Left renal pelvis (tissue), 4 donors: Measurements from ENCODE around the gene POU2AF3. TPM values are rescaled to one million over a fixed set of nuclear protein-coding genes. Genes with fewer than 3 reads are reported as not detected.
"Not testable (repeated sequence)": the region's sequence is repeated elsewhere in the genome, so short reads cannot be mapped to it uniquely, and the experiment has no call there.

Experiments used
- DNase-seq, 4 donors: peaks; one replicate each; pipeline ENCODE4 v3.0.0-alpha.2; 2013; ENCODE audit warnings: low read depth in 4 of 4, low spot score in 3 of 4
- polyA plus RNA-seq, 4 donors: library from polyadenylated mRNA; unstranded; fragments of 120-200 nt; gene quantifications; one replicate each; pipeline ENCODE4 v1.2.1, GENCODE V29; 2013; ENCODE audit not compliant: insufficient read length in 4 of 4

The POU2AF3 gene, protein sequence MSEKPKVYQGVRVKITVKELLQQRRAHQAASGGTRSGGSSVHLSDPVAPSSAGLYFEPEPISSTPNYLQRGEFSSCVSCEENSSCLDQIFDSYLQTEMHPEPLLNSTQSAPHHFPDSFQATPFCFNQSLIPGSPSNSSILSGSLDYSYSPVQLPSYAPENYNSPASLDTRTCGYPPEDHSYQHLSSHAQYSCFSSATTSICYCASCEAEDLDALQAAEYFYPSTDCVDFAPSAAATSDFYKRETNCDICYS
- polyA plus RNA-seq = 10 to 100 TPM in 1 of 4 donors, 1 to 10 TPM in 3; 4.3 to 10.5 (median 8.0) TPM

DNA sequence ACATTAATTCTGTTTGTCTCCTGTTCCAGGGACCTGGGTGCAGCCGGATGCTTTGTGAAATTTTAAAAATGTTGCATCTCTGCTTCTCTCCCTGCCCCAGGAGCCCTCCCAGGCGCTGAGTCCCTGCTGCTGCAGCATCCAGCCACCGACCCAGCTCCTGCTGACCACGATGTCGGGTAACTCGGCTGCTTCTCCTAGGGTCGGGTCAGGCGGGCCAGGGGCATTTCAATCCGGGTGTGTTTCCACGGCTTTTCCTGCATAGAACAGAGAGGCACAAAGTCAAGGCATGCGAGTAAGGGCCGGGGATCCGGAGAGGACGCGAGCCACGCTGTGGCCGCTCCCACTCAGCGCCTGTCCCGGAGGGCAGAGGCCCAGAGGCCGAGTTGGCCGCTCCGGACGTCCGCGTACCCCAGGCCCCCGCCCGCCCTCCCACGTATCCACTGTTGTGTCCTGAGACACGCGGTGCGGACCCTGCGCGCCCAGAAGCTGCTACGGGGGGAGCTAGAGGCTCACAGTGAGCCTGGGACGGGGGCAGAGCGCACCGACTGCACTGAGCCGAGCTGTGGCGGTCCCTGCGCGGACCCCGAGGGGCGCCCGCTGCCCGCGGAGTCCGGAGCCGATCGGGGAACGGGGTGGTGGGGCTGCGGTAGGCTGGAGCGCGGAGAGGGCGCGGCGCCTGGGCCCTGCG, at the start of gene POU2AF3:
Gene POU2AF3, plus strand, starts transcription at position 134 of the 688 bp plus-strand sequence. Its CDS starts 36 bp downstream, at position 170.
- DNase-seq = peak in 1 of 4 donors; percentile 26

DNA sequence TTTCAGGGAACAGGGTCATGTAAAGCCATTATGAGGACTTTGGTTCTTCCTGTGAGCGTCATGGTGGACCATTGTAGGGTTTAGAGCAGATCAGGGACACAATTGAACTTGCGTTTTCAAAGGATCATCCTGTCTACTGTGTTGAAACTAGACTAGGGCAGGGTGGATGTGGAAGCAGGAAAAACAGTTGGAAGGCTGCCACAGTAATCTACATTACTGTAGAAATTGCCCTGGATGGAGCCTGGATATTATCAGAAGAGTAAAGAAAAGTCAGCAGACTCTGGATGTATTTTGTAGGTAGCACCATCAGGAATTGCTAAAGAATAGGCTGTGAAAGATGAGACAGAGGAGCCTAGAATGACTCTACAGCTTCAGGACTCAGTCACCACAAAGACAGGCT, 47.4 kb upstream of the POU2AF3 start:
- DNase-seq = no peak

DNA sequence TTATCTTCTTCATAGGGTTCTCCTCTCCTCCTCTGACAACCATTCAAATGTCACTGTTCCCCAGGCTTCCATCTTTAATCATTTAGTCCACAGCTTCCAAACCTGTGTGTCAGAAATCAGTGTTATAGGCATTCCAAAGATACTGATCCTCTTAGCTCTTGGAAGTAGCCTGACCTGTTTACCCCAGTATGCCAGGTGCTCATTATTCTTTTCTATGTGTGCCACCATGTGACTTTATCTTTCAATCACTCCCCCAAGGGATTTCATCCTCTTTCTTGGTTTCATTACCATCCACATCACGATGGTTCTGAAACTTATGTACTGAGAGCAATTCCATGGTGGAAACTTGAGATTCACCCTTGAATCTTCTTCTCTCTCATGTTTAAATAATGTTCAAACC, 45.2 kb upstream of the POU2AF3 start:
- DNase-seq = no peak

DNA sequence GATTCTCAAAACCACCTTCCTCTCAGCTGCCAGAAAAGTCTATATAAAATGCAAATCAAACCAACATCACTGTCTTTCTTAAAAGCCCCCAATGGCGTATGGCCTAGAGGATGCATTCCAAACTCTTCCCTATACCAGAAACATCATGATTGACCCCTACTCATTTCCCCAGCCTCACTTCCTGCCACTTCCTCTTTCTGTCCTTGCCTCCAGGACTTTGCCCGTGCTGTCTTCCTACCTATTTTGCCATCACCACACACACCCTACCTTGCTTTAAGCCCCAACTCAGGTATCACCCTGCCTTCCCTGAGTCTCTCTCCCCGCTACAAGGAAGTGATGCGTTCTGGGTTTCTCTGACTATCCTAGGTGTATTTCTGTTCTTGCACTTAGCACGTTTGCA, 44.7 kb upstream of the POU2AF3 start:
- no peak for DNase-seq

DNA sequence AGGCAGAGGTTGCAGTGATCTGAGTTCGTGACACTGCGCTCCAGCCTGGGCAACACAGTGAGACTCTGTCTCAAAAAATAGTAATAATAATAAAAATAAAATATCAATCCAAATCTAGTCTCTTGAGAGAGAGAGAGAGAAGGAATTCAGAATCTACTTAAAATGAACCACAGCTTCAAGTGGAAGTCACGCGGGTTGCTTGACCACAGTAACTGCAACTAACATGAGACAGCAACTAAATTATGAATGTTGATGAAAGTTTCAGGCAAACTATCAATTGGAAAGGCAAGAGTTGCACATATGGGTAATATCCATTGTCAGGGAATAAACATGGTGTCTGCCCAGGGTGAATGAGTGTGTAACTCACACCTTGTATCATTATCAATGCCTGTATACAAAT, 40.3 kb upstream of the POU2AF3 start:
- DNase-seq = no peak

DNA sequence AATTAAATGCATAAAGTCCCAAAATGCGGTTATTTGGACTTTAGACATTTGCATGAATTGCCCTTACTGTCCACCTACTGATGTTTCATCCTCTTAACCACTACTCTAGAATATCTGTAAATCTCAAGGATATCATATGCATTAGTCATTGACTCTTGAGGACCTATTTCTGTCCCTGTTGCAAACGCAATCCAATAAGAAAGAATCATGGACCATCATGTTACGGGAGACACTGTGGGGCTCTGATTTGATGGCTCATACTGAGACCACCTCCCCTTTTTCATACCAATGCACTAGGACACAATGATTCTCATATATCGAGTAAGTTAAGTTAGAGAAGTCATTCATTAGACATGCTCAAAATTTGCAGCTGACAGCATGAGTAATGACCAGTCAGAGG, 38.5 kb upstream of the POU2AF3 start:
- DNase-seq = no peak

DNA sequence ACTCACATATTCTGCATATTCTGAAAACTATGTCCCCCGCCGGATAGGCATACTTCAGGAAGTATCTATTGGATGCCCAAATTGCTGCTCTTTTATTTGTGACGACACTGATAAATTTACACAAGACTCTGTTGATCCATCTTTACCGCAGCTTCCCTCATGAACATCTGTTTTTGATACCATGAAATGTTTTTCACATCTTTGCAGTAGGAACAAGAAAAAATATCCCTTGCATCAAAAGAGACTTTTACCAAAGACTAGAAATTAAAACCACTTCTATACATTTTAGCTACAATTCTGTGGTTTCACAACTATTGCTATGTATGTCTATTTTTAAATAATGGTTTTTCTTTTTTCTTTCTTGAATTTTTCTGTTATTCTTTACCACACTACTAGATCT, 37.5 kb upstream of the POU2AF3 start:
- DNase-seq = no peak

DNA sequence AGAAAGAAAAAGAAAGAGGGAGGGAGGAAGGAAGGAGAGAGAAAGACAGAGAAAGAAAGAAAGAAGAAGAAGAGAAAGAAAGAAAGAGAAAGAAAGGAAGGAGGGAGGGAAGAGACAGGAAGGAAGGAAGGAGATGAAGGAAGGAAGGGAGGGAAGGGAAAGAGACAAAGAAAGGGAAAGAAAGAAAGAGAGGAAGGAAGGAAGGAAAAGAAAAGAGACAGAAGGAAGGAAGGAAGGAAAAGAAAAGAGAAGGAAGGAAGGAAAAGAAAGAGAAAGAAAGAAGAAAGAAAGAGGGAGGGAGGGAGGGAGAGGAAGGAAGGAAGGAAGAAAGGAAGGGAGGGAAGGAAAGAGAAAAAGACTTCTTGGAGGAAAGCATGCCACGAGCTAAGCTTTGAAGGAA, 33.7 kb upstream of the POU2AF3 start:
- DNase-seq = no peak

DNA sequence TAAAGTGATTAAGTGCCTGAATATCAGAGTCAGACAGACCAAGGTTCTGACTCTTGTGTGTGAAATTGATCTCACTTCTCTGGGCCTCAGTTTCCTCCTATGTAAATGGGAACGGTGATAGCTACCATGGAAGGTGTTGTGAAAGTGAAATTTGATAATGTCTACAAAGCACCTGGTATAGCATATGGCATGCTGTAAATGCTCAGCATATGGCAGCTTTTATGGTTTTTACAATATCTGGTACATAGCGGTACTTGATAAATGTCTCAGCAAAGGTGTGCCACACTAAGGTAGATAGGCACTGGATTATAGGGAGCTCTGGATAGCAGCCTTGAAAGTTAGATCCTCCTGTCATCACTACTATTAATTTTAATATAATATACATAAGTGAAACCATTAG, 32.9 kb upstream of the POU2AF3 start:
- DNase-seq = no peak

DNA sequence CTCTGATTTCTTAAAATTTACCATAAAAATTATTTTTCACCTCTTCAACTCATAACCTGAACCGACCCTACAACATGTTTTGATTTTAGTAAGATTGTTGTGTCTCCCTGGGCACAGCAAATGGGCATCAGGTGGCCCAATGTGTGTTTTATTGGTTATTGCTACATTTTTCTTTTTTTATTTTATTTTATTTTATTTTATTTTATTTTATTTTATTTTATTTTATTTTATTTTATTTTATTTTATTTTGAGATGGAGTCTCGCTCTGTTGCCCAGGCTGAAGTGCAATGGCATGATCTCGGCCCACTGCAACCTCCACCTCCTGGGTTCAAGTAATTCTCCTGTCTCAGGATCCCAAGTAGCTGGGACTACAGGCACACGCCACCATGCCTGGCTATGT, 30.0 kb upstream of the POU2AF3 start:
- DNase-seq = not testable (repeated sequence)

DNA sequence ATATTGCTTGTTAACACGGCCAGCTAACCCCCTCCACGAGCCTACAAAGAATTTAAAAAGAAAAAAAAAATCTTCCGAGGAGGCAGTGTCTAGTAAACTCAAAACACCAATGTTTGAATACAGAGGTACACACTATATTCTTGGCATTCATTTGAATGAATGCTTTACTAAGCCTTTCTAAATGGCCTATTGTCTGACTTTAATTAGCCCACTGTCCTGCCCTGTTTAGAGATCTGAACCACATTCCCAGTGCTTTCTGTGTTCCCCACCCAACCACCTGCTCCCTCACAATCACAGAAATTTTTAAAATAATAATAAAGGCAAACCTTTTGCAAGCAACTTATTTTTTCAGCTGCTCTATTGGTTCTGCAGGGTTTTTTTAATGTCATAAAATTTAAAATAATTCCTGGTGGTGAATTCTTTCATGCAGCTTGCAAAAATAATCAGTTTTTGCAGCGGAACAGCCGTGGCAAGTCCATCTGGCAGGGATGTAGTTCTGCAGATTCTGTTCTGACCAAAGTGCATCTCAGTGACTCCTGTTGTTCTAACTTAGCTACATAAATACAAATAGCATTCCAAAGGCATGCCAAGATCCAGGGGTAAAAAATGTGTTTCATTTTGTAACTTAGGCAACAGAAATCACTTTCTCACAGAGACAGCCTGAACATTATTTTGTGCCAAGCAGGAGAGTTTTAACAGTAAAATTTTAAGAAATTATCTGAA, 29.0 kb upstream of the POU2AF3 start:
- DNase-seq = peak in 1 of 4 donors; percentile 2

DNA sequence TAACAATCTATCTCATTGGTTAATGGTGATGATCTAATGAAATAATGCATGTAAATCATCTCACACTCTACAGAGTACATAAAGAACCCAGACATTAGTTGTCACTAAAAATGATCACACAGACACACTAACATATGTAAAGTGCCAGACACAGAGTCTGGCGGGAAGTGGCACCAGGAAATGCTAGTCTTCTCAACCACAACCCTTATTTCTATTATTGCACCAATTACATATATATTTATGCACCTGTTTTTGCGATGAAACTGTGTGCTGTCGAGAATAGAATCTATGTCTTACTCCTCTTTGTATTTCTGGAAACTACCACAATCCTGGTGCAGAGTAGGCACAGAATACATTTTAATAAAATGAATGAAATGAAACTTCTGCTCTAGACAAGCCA, 25.9 kb upstream of the POU2AF3 start:
- DNase-seq = no peak

DNA sequence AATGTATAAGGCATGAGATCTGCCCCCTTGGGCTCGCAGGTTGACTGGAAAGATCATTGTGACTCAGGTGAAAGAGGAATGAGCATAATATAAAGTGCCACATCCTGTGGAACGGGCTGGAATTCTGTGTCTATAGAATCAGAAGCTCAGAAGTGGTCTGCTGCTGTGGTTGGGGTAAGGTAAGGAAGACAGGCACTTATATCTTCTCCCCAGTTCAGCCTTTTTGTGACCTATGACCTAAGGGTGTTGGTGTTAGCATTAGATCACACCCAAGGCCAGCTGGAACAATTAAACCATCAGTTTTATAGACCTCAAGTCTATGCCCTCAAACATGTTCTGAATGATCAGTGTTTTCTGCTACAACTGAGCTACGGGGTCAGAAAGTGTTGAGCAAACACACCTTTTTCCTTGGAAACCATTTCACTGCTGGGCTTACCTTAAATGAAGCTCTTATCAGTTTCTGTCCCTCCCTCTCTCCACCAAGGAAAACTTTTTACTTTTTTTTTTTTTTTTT, 15.7 kb upstream of the POU2AF3 start:
- no peak for DNase-seq

DNA sequence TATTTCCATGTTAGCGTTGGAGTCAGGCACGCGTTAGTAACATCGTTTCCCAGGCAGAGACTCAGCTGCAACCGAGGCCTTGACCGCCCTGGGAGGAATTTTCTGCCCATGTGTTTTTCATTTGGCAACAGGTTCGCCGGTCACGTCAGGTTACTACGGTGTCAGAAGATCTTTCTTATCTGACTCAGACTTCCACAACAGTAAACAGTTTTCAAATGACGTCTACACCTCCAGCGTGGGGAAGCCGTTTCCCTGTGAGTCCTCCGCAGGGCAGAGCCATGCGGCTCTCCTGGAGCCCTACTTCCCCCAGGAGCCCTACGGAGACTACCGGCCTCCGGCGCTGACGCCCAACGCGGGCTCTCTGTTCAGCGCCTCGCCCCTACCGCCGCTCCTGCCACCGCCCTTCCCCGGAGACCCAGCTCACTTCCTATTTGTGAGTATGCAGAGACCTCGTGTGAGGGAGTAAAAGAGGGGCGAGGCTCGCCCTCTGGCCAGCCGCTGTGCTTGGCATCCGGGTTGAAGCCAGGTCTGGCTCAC, 14.3 kb upstream of the POU2AF3 start:
- no peak for DNase-seq

DNA sequence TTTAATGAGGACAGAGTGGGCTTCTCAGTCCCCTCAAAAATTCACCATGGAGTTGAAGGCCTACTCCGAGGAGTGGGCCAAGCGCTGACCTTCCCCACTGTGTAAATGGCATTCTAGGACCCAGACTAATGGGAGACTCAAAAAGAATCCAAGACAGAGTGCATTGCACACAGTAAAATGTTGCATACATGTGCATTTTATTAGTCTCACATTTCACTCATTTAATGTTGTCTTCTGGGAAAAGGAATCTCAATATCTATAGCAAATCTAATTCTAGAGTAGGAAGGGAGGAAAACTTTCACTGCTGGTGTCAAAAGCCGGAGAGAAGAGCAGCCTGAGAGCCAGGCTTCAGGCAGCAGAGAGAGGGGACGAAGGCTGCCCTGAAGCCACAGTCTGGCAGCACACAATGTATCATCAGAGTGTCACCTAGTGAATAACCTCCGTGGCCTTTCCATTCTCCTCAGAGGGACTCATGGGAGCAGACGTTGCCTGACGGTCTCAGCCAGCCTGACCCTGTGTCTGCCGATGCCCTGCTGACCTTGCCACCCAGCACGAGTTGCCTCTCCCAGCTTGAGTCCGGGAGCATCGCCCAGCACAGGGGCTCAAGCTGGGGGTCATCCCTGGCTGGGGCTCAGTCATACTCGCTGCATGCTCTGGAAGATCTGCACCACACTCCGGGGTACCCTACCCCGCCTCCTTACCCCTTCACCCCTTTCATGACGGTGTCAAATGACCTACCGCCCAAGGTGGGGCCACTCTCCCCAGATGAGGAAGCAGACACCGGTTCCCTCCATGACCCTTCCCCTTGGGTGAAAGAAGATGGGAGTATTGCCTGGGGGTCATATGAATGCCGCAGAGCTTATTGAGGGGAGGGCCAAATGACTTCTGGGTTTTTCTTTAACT, 12.9 kb upstream of the POU2AF3 start:
- no peak for DNase-seq

DNA sequence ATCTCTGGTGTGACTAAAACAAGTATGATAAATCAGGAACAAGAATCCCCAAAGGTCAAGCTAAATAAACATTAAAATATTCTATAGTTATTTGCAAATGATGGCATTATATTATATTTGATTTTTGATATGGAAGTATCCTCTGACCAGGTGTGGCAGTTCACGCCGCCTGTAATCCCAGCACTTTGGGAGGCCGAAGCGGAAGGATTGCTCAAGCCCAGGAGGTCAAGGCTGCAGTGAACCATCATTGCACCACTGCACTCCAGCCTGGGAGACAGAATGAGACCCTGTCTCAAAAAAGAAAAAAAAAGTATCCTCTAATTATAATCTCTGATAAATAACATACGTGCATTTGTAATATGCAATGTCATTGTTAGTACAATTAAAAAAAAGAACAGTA, 6.6 kb upstream of the POU2AF3 start:
- no peak for DNase-seq

DNA sequence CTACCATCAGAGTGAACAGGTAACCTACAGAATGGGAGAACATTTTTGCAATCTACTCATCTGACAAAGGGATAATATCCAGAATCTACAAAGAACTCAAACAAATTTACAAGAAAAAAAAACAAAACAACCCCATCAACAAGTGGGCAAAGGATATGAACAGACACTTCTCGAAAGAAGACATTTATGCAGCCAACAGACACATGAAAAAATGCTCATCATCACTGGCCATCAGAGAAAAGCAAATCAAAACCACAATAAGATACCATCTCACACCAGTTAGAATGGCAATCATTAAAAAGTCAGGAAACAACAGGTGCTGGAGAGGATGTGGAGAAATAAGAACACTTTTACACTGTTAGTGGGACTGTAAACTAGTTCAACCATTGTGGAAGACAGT, 5.9 kb upstream of the POU2AF3 start:
- not testable (repeated sequence) for DNase-seq

DNA sequence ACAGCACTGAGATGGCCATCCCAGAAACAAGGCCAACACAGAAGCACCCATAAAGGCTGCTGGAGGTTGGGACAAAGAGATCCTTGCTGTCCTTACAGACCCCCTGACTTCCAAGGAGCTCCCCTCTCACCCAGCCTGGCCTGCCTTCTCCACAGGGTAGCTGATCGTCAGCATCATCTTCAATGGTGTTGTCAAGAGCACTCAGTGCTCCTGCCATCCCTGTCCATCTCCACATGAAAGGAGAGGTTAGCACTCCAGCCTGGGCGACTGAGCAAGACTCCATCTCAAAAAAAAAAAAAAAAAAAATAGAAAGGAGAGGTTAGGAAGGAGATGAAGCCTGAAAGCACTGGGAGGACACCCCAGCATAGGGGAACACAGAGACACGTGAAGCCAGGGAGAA, 2.1 kb upstream of the POU2AF3 start:
- DNase-seq = no peak

DNA sequence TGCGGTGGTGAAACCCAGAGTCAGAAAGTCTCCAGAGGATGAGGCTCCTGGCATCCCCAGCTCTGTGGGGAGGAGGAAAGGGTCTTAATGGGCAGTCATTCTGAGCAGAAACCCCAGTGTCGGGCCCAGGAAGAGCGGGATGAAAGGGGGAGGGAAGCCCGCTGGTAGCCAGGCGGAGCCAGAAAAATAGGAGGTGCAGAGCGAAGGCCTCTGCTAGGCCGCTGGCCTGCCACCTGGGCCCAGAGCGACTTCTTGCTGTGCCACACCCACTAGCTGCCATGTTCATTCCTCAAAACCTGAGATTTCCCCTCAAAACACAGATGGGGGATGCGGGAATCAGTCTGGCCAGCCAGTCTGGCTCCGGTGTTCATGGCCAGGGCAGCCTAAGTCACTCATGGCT, 650 bp upstream of the POU2AF3 start:
- DNase-seq = no peak
